Anterior cingulate cortex (tissue), 58 donors: Measurements from ENCODE around the gene GALNTL6.

Source experiments
- DNase-seq, 58 donors: peaks; one replicate each; lab custom pipeline; 2025; lab: John Stamatoyannopoulos, UW

GALNTL6 gene

DNA sequence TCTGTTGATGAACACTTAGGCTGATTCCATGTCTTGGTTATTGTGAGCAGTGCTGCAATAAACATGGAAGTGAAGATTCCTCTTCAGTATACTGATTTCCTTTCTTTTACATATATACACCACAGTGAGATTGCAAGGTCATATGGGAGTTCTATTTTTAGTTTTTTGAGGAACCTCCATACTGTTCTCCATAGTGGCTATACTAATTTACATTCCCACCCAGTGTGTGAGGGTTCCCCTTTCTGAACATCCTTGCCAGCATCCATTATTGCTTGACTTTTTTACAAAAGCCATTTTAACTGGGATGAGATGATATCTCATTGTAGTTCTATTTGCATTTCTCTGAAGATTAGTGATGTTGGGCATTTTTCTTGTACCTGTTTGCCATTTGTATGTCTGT is 1274.9 kb downstream of the GALNTL6 start:
- DNase-seq = no peak
